OCI-LY1 (cell line): ENCODE results near the gene UGT1A10.

Source experiments
- H2AFZ ChIP-seq: fragments of 200-600 bp; sonication (generic), shearing (Covaris generic); 2 replicates; pipeline ENCODE4 v1.6.0; 2014; ENCODE audit warnings: antibody characterized with exemption, mild to moderate bottlenecking, low read length
- H3F3A ChIP-seq: fragments of 200-600 bp; sonication (generic), shearing (Covaris generic); 2 replicates; pipeline ENCODE4 v1.6.0; 2014; ENCODE audit warnings: mild to moderate bottlenecking, antibody characterized with exemption, low read length, moderate library complexity; ENCODE audit not compliant: insufficient read depth
- H3K27ac ChIP-seq: fragments of 200-600 bp; sonication (generic); 2 replicates; pipeline ENCODE4 v1.5.1; 2014; ENCODE audit warnings: low read length, mixed run types, mild to moderate bottlenecking, low read depth; ENCODE audit not compliant: poor library complexity, severe bottlenecking
- H3K27me3 ChIP-seq: fragments of 200-600 bp; sonication (generic); 2 replicates; pipeline ENCODE4 v1.6.0; 2014; ENCODE audit warnings: antibody characterized with exemption, mild to moderate bottlenecking, low read length, moderate library complexity; ENCODE audit not compliant: insufficient read depth
- H3K36me3 ChIP-seq: fragments of 200-600 bp; sonication (generic); 2 replicates; pipeline ENCODE4 v1.6.1; 2014; ENCODE audit warnings: mild to moderate bottlenecking, antibody characterized with exemption, low read length, moderate library complexity, mixed read lengths; ENCODE audit not compliant: insufficient read depth
- H3K4me1 ChIP-seq: fragments of 200-600 bp; sonication (generic); 2 replicates; pipeline ENCODE4 v1.5.1; 2014; ENCODE audit warnings: mild to moderate bottlenecking, low read length, moderate library complexity; ENCODE audit not compliant: insufficient read depth, severe bottlenecking
- H3K4me2 ChIP-seq: fragments of 200-600 bp; sonication (generic), shearing (Covaris generic); 2 replicates; pipeline ENCODE4 v1.6.1; 2014; ENCODE audit warnings: low read length
- H3K4me3 ChIP-seq: fragments of 200-600 bp; sonication (generic); 2 replicates; pipeline ENCODE4 v1.5.1; 2014; ENCODE audit warnings: low read length, low read depth, mild to moderate bottlenecking, mixed read lengths; ENCODE audit not compliant: poor library complexity, severe bottlenecking
- H3K79me2 ChIP-seq: fragments of 200-600 bp; shearing (Covaris generic); 2 replicates; pipeline ENCODE4 v1.6.1; 2016; ENCODE audit warnings: mixed run types, low read length, mixed read lengths; ENCODE audit not compliant: insufficient read depth
- H3K9ac ChIP-seq: fragments of 200-600 bp; sonication (generic), shearing (Covaris generic); 2 replicates; pipeline ENCODE4 v1.6.1; 2014; ENCODE audit warnings: mild to moderate bottlenecking, low read length, mixed read lengths
- H3K9me2 ChIP-seq: fragments of 200-600 bp; sonication (generic), shearing (Covaris generic); 2 replicates; pipeline ENCODE4 v1.6.1; 2014; ENCODE audit warnings: low read depth, mild to moderate bottlenecking, low read length, mixed read lengths
- H3K9me3 ChIP-seq: fragments of 200-600 bp; shearing (Covaris generic); 2 replicates; pipeline ENCODE4 v1.6.1; 2014; ENCODE audit warnings: low read length, mixed read lengths
- H4K20me1 ChIP-seq: fragments of 200-600 bp; sonication (generic), shearing (Covaris generic); 2 replicates; pipeline ENCODE4 v1.6.0; 2016; ENCODE audit warnings: mild to moderate bottlenecking, low read length; ENCODE audit not compliant: insufficient read depth
- CTCF ChIP-seq: fragments of 200-600 bp; sonication (generic), shearing (Covaris generic); IDR thresholded peaks from 2 replicates; pipeline ENCODE4 v1.5.1; 2017; ENCODE audit warnings: mild to moderate bottlenecking, antibody characterized with exemption, low read length, moderate library complexity, mixed read lengths
- EZH2 ChIP-seq: fragments of 200-600 bp; sonication (generic), shearing (Covaris generic); IDR thresholded peaks from 2 replicates; pipeline ENCODE4 v1.8.0; 2017; ENCODE audit warnings: borderline replicate concordance, mixed run types, mild to moderate bottlenecking, antibody characterized with exemption, low read length, moderate library complexity, mixed read lengths

The UGT1A10 gene

GRCh38 chr2:233658610-233659009 lies 22.4 kb downstream of the UGT1A10 start:
- H3F3A ChIP-seq = no peaks in the 10 kb centered on the region
- no peaks in the 10 kb centered on the region for H3K36me3 ChIP-seq
- H2AFZ ChIP-seq = no peak overlapping the region
- H3K79me2 ChIP-seq = no peaks in the 10 kb centered on the region
- no peak overlapping the region for H3K27ac ChIP-seq
- H3K9ac ChIP-seq = no peak overlapping the region
- TF ChIP-seq EZH2 = no peak
- no peak for TF ChIP-seq CTCF
- no peaks in the 10 kb centered on the region for H4K20me1 ChIP-seq
- no peak overlapping the region for H3K4me2 ChIP-seq
- no peaks in the 10 kb centered on the region for H3K9me2 ChIP-seq
- no peaks in the 10 kb centered on the region for H3K4me1 ChIP-seq
- H3K4me3 ChIP-seq = no peak overlapping the region
- H3K27me3 ChIP-seq = no peaks in the 10 kb centered on the region
- H3K9me3 ChIP-seq = no peaks in the 10 kb centered on the region

- Histone ChIP-seq H3K4me1 (no peaks in the 10 kb centered on the region), H3K9ac (no peak overlapping the region), H3K27ac (no peak overlapping the region), H3K9me2 (no peaks in the 10 kb centered on the region), H3K36me3 (no peaks in the 10 kb centered on the region), H3K9me3 (no peaks in the 10 kb centered on the region), H3K4me2 (no peak overlapping the region), H4K20me1 (no peaks in the 10 kb centered on the region), H3F3A (no peaks in the 10 kb centered on the region), H3K79me2 (no peaks in the 10 kb centered on the region), H2AFZ (no peak overlapping the region), H3K27me3 (no peaks in the 10 kb centered on the region), H3K4me3 (no peak overlapping the region)
- TF ChIP-seq EZH2 (no peak), CTCF (no peak)
Observed at GRCh38 chr2:233663911-233664310, 27.7 kb downstream of the UGT1A10 start.

GRCh38 chr2:233668605-233669260 lies 32.5 kb downstream of the UGT1A10 start:
- Histone ChIP-seq H3K27me3 (no peaks in the 10 kb centered on the region; the same call in 1 of the 2 replicates), H4K20me1 (no peaks in the 10 kb centered on the region), H3K27ac (no peak overlapping the region), H3K36me3 (no peaks in the 10 kb centered on the region), H3K4me1 (no peaks in the 10 kb centered on the region), H3K79me2 (no peaks in the 10 kb centered on the region), H3K4me3 (no peak overlapping the region), H3K9ac (no peak overlapping the region), H3K4me2 (no peak overlapping the region), H2AFZ (no peak overlapping the region), H3K9me2 (no peaks in the 10 kb centered on the region), H3K9me3 (no peaks in the 10 kb centered on the region), H3F3A (no peaks in the 10 kb centered on the region)
- no peak for TF ChIP-seq CTCF
- no peak for TF ChIP-seq EZH2
